Esophagus muscularis mucosa (tissue), 4 donors: ENCODE measurements around the gene UBXN2A. TPM values are rescaled to one million over a fixed set of nuclear protein-coding genes. Genes with fewer than 3 reads are reported as not detected.

Source experiments
- DNase-seq: peaks from one replicate; pipeline ENCODE4 v3.0.0-alpha.2; 2017; ENCODE audit errors: extremely low spot score
- H3K27ac ChIP-seq, 4 donors: fragments of 200-600 bp; sonication (generic); replicated peaks in 1 of 4; 1 replicate in 3 of 4; 2 replicates in 1 of 4; pipeline ENCODE4 v1.5.1; 2016 to 2019; ENCODE audit warnings: mild to moderate bottlenecking in 1 of 4
- H3K27me3 ChIP-seq, 4 donors: fragments of 200-600 bp; sonication (generic); one replicate each; pipeline versions ENCODE4 v1.5.1 to v1.6.0; 2016 to 2019
- H3K36me3 ChIP-seq, 4 donors: fragments of 200-600 bp; sonication (generic); one replicate each; pipeline ENCODE4 v1.5.1; 2016 to 2019
- H3K4me1 ChIP-seq, 4 donors: fragments of 200-600 bp; sonication (generic); one replicate each; pipeline ENCODE4 v1.5.1; 2016 to 2019
- H3K4me3 ChIP-seq, 4 donors: fragments of 200-600 bp; sonication (generic); 1 replicate in 2 of 4; 2 replicates in 2 of 4; pipeline ENCODE4 v1.5.1; 2016 to 2019; ENCODE audit warnings: mild to moderate bottlenecking in 4 of 4, moderate library complexity in 1 of 4
- H3K9me3 ChIP-seq, 4 donors: fragments of 200-600 bp; sonication (generic); 1 replicate in 3 of 4; 2 replicates in 1 of 4; pipeline ENCODE4 v1.5.1; 2016 to 2019
- EP300 ChIP-seq: sonication (generic); formaldehyde crosslinking; IDR thresholded peaks from one replicate; pipeline ENCODE4 v1.6.1; 2017; ENCODE audit warnings: antibody characterized with exemption
- POLR2A ChIP-seq: fragments of 450-650 bp; IDR thresholded peaks from one replicate; pipeline ENCODE4 v1.6.1; 2017; ENCODE audit warnings: antibody characterized with exemption, moderate library complexity, mild to moderate bottlenecking, low read depth
- POLR2AphosphoS5 ChIP-seq, 2 donors: sonication (generic); formaldehyde crosslinking; IDR thresholded peaks; one replicate each; pipeline ENCODE4 v1.6.1; 2017; ENCODE audit warnings: antibody characterized with exemption in 2 of 2
- WGBS: methylation state at CpG from one replicate; pipeline ENCODE4 v1.1.5; 2018; 5-methylcytosine and 5-hydroxymethylcytosine counted together
- intact Hi-C: fragments of 100-400 bp; cut with DNase I; formaldehyde crosslinking; loops from one replicate; pipeline ENCODE4 v1.15.1; 2023
- total RNA-seq, 4 donors: library from RNA; depleted of rRNA; stranded (reverse); fragments of >200 nt; gene quantifications; one replicate each; pipeline versions ENCODE4 v1.1.0 to v1.2.1, GENCODE V29; 2016
- TF ChIP-seq, protein P1 (sequence below), 3 experiments: fragments of 200-600 bp in 2 of 3; fragments of 450-650 bp in 1 of 3; sonication (generic) in 2 of 3; IDR thresholded peaks; one replicate each; pipeline ENCODE4 v1.5.1; 2017 to 2019; ENCODE audit warnings: antibody characterized with exemption in 3 of 3, mild to moderate bottlenecking in 2 of 3, moderate library complexity in 1 of 3

Gene UBXN2A
- total RNA-seq, 4 donors from 2014 or later = 17.1 to 23.4 (median 20.3) TPM

DNA sequence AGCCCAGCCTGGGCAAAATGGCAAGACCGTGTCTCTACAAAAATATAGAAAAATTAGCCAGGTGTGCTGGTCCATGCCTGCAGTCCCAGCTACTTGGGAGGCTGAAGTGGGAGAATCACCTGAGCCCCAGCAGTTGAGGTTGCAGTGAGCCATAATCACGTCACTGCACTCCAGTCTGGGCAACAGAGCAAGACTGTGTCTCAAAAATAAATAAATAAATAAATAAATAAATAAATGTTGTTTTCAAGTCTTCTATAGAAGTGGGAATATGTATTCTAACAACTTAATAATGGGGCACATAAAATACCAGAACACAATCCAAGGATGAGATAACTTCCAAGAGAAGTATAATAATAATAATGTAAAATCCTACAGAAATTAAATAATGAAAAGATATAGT lies 37.2 kb upstream of the UBXN2A start:
- TF ChIP-seq POLR2A = no peak
- no peak for TF ChIP-seq EP300
- TF ChIP-seq, protein P1, sequence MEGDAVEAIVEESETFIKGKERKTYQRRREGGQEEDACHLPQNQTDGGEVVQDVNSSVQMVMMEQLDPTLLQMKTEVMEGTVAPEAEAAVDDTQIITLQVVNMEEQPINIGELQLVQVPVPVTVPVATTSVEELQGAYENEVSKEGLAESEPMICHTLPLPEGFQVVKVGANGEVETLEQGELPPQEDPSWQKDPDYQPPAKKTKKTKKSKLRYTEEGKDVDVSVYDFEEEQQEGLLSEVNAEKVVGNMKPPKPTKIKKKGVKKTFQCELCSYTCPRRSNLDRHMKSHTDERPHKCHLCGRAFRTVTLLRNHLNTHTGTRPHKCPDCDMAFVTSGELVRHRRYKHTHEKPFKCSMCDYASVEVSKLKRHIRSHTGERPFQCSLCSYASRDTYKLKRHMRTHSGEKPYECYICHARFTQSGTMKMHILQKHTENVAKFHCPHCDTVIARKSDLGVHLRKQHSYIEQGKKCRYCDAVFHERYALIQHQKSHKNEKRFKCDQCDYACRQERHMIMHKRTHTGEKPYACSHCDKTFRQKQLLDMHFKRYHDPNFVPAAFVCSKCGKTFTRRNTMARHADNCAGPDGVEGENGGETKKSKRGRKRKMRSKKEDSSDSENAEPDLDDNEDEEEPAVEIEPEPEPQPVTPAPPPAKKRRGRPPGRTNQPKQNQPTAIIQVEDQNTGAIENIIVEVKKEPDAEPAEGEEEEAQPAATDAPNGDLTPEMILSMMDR (IDR thresholded peaks at IDR 0.05) = no peak
- no peak for TF ChIP-seq POLR2AphosphoS5 (IDR thresholded peaks at IDR 0.05)
- Histone ChIP-seq H3K9me3 (no peaks in the 10 kb centered on the region), H3K4me1 (peaks cover 15 to 64% (median 56%) of the 10 kb centered on the region in 4 donors), H3K27ac (peak overlapping the region; percentile 25 to 50 (median 36)), H3K36me3 (no peaks in the 10 kb centered on the region), H3K4me3 (no peak overlapping the region), H3K27me3 (no peaks in the 10 kb centered on the region)
- intact Hi-C loops = no loop called here
- no peak for DNase-seq
- WGBS = 87% methylated on average over 2 of the region's 2 CpGs

DNA sequence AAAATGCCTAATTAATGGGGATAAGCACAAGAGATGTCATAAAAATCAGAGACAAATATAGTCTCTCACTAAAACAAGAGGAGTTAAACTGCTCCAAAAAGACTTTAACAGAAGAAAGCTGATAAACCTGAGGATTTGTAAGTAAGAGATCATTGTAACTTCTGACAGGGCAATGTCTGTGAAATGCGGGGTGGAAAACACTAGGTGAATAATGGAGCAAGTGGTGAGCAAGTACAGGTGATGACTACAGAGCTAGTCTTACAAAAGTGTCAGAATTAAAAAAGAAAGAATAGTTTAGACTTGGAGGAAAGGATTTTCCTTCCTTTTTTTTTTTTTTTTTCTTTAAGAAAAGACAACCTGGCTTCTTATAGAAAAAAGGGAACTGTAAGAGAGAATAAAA lies 36.0 kb upstream of the UBXN2A start:
- 45% methylated on average over 1 of the region's 1 CpG for WGBS
- H3K36me3 ChIP-seq = no peaks in the 10 kb centered on the region
- peak overlapping the region; percentile 42 to 56 (median 50) for H3K27ac ChIP-seq

DNA sequence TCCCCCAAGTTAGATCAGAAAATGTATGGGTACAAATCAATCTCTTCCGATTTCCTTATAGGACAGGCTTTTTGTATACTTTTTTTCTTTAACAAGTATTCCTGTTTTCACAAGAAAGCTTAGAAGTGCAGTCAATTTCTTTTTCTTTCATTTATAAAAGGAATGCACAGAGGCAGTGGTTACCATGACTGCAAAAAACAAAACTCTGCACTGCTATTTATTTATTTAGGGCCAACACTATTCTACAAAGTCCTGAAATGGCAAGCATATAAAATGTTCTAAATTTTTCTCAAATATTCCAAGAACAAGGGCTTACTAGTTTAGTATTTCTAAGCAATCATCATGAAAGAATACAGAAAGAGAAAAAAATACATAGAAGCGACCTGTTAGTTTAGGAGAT lies 35.6 kb upstream of the UBXN2A start:
- WGBS = 61% methylated on average over 2 of the region's 2 CpGs

More for the DNA sequence above, 36.0 kb upstream of the UBXN2A start:
- no peaks in the 10 kb centered on the region for H3K27me3 ChIP-seq
- H3K9me3 ChIP-seq = no peaks in the 10 kb centered on the region
- H3K4me1 ChIP-seq = peaks cover 15 to 64% (median 56%) of the 10 kb centered on the region in 4 donors
- intact Hi-C loops = no loop called here
- no peak for TF ChIP-seq POLR2A
- TF ChIP-seq EP300 = no peak
- TF ChIP-seq, protein P1 (IDR thresholded peaks at IDR 0.05) = no peak
- no peak for TF ChIP-seq POLR2AphosphoS5 (IDR thresholded peaks at IDR 0.05)
- H3K4me3 ChIP-seq = no peak overlapping the region
- DNase-seq = no peak

DNA sequence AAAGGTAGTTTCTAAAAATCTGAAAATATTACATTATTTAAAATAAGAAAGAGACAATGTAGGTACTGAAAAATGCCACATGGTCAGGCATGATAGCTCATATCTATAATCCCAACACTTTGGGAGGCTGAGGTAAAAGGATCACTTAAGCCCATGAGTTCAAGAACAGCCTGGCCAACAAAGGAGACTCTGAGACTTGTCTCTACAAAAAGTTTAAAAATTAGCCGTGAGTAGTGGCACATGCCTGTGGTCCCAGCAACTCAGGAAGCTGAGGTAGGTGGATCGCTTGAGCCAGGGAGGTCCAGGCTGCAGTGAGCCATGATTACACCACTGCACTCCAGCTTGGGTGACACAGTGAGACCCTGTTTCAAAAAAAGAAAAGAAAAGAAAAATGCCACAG lies 35.1 kb upstream of the UBXN2A start:
- H3K4me3 ChIP-seq = no peak overlapping the region
- no peaks in the 10 kb centered on the region for H3K9me3 ChIP-seq
- no peak for DNase-seq
- H3K27me3 ChIP-seq = no peaks in the 10 kb centered on the region
- peak overlapping the region; percentile 25 to 51 (median 45) for H3K27ac ChIP-seq
- TF ChIP-seq EP300 (no peak), POLR2AphosphoS5 (IDR thresholded peaks at IDR 0.05) (no peak), POLR2A (no peak)
- TF ChIP-seq, protein P1 (IDR thresholded peaks at IDR 0.05) = no peak
- intact Hi-C loops = no loop called here
- H3K36me3 ChIP-seq = no peaks in the 10 kb centered on the region
- WGBS = 60% methylated on average over 2 of the region's 2 CpGs
- H3K4me1 ChIP-seq = peaks cover 15 to 62% (median 53%) of the 10 kb centered on the region in 4 donors

More for the DNA sequence above, 35.6 kb upstream of the UBXN2A start:
- intact Hi-C loops = no loop called here
- no peak for DNase-seq
- Histone ChIP-seq H3K4me3 (no peak overlapping the region), H3K9me3 (no peaks in the 10 kb centered on the region), H3K4me1 (peaks cover 15 to 64% (median 56%) of the 10 kb centered on the region in 4 donors), H3K27me3 (no peaks in the 10 kb centered on the region), H3K27ac (peak overlapping the region; percentile 42 to 56 (median 50)), H3K36me3 (no peaks in the 10 kb centered on the region)
- TF ChIP-seq POLR2A = no peak
- TF ChIP-seq, protein P1 (IDR thresholded peaks at IDR 0.05) = no peak
- TF ChIP-seq EP300 = no peak

DNA sequence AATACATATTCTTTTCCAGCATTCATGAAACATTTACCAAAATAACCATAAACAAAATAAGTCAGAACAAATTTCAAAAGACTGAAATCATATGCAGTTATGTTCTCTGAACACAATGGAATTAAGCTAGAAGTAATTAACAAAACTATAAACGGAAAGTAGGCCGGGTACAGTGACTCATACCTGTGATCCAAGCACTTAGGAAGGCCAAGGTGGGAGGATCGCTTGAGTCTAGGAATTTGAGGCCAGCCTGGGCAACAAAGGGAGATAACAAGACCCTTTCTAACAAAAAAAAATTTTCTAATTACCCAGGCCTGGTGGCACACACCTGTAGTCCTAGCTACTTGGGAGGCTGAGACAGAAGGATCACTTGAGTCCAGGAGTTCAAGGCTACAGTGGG lies 28.2 kb upstream of the UBXN2A start:
- Histone ChIP-seq H3K36me3 (no peaks in the 10 kb centered on the region), H3K4me1 (peaks cover 13 to 51% (median 40%) of the 10 kb centered on the region in 4 donors), H3K4me3 (no peak overlapping the region), H3K27me3 (no peaks in the 10 kb centered on the region), H3K9me3 (no peaks in the 10 kb centered on the region), H3K27ac (peak overlapping the region in 3 of 4 donors; percentile 30 to 40 (median 31))
- intact Hi-C loops = no loop called here
- TF ChIP-seq EP300 (no peak), POLR2AphosphoS5 (IDR thresholded peaks at IDR 0.05) (no peak), POLR2A (no peak)
- TF ChIP-seq, protein P1 (IDR thresholded peaks at IDR 0.05) = no peak
- 65% methylated on average over 3 of the region's 3 CpGs for WGBS
- DNase-seq = no peak
